Trophoblast cell (in vitro differentiated cells and primary cell): ENCODE measurements around the gene ACACA.

Experiments used
- DNase-seq, 2 donors: peaks; one replicate each; pipeline ENCODE4 v3.0.0-alpha.2; 2016
- H2AFZ ChIP-seq: 2 replicates; pipeline ENCODE4 v1.6.1; 2013; ENCODE audit warnings: low read length, moderate library complexity, mild to moderate bottlenecking; ENCODE audit not compliant: insufficient read depth, poor library complexity
- H2AK5ac ChIP-seq: 2 replicates; pipeline ENCODE4 v1.6.1; 2013; ENCODE audit warnings: mild to moderate bottlenecking, low read length
- H2BK120ac ChIP-seq: 2 replicates; pipeline ENCODE4 v1.6.1; 2013; ENCODE audit warnings: low read length, mild to moderate bottlenecking, moderate library complexity; ENCODE audit not compliant: insufficient read depth, poor library complexity
- H2BK12ac ChIP-seq: 2 replicates; pipeline ENCODE4 v1.6.1; 2013; ENCODE audit warnings: mild to moderate bottlenecking, low read length, moderate library complexity
- H2BK5ac ChIP-seq: 2 replicates; pipeline ENCODE4 v1.6.1; 2013; ENCODE audit warnings: low read length, low read depth, moderate library complexity, mild to moderate bottlenecking; ENCODE audit not compliant: poor library complexity
- H3K14ac ChIP-seq: 2 replicates; pipeline ENCODE4 v1.6.1; 2013; ENCODE audit warnings: mild to moderate bottlenecking, low read length
- H3K18ac ChIP-seq: 2 replicates; pipeline ENCODE4 v1.6.1; 2013; ENCODE audit warnings: mild to moderate bottlenecking, low read length
- H3K23ac ChIP-seq: 2 replicates; pipeline ENCODE4 v1.6.1; 2013; ENCODE audit warnings: low read length
- H3K27ac ChIP-seq: 2 replicates; pipeline ENCODE4 v1.5.1; 2013; ENCODE audit warnings: low read depth, mild to moderate bottlenecking, inconsistent platforms, low read length, moderate library complexity
- H3K27me3 ChIP-seq: 2 replicates; pipeline ENCODE4 v1.6.1; 2013; ENCODE audit warnings: inconsistent platforms, mild to moderate bottlenecking, low read length, moderate library complexity; ENCODE audit not compliant: insufficient read depth
- H3K36me3 ChIP-seq, 2 experiments: 1 replicate in 1 of 2; 2 replicates in 1 of 2; pipeline ENCODE4 v1.6.1; 2013; ENCODE audit warnings: low read length in 2 of 2, mild to moderate bottlenecking in 2 of 2, moderate library complexity in 1 of 2; ENCODE audit not compliant: insufficient read depth in 2 of 2, control insufficient read depth in 1 of 2
- H3K4ac ChIP-seq: 2 replicates; pipeline ENCODE4 v1.6.1; 2013; ENCODE audit warnings: low read depth, mild to moderate bottlenecking, low read length, moderate library complexity
- H3K4me1 ChIP-seq, 2 experiments: 1 replicate in 1 of 2; 2 replicates in 1 of 2; pipeline ENCODE4 v1.6.1; 2013; ENCODE audit warnings: low read length in 2 of 2, mild to moderate bottlenecking in 2 of 2, moderate library complexity in 1 of 2; ENCODE audit not compliant: insufficient read depth in 2 of 2, control insufficient read depth in 1 of 2
- H3K4me2 ChIP-seq: 2 replicates; pipeline ENCODE4 v1.6.1; 2013; ENCODE audit warnings: inconsistent platforms, mild to moderate bottlenecking, low read length, moderate library complexity
- H3K4me3 ChIP-seq: 2 replicates; pipeline ENCODE4 v1.5.1; 2013; ENCODE audit warnings: mild to moderate bottlenecking, low read depth, low read length, inconsistent platforms
- H3K79me1 ChIP-seq: one replicate; pipeline ENCODE4 v1.6.1; 2013; ENCODE audit warnings: low read length
- H3K79me2 ChIP-seq: 2 replicates; pipeline ENCODE4 v1.6.1; 2013; ENCODE audit warnings: low read length, mild to moderate bottlenecking; ENCODE audit not compliant: control insufficient read depth, insufficient read depth, poor library complexity
- H3K9ac ChIP-seq: 2 replicates; pipeline ENCODE4 v1.6.1; 2013; ENCODE audit warnings: mild to moderate bottlenecking, low read length
- H3K9me3 ChIP-seq: 2 replicates; pipeline ENCODE4 v1.6.1; 2013; ENCODE audit warnings: low read depth, mild to moderate bottlenecking, control low read depth, inconsistent platforms, low read length; ENCODE audit not compliant: insufficient read depth
- H4K12ac ChIP-seq: 2 replicates; pipeline ENCODE4 v1.6.1; 2013; ENCODE audit warnings: low read depth, mild to moderate bottlenecking, low read length, moderate library complexity
- H4K8ac ChIP-seq: 2 replicates; pipeline ENCODE4 v1.6.1; 2013; ENCODE audit warnings: low read depth, mild to moderate bottlenecking, low read length, moderate library complexity
- H4K91ac ChIP-seq: one replicate; pipeline ENCODE4 v1.6.1; 2013; ENCODE audit warnings: low read depth, mild to moderate bottlenecking, low read length, moderate library complexity
- WGBS: extraction: QIAGEN DNeasy Blood & Tissue Kit; methylation state at CpG from one replicate; pipeline ENCODE4 v1.1.7; 2013; ENCODE audit warnings: missing lambda C conversion rate; ENCODE audit not compliant: insufficient read length, insufficient coverage; ENCODE audit errors: extremely low coverage; 5-methylcytosine and 5-hydroxymethylcytosine counted together

Gene ACACA

GRCh38 chr17:37430051-37430627 lies 23.5 kb upstream of the ACACA start:
- no peak overlapping the region for H3K27ac ChIP-seq

GRCh38 chr17:37429453-37429852 lies 22.8 kb upstream of the ACACA start:
- Histone ChIP-seq H3K4ac (no peak overlapping the region), H2BK5ac (no peak overlapping the region), H3K14ac (no peak overlapping the region), H4K91ac (no peak overlapping the region), H2BK120ac (no peak overlapping the region), H2AK5ac (no peak overlapping the region), H4K12ac (no peak overlapping the region), H2AFZ (no peak overlapping the region), H3K36me3 (peaks cover 15 to 20% of the 10 kb centered on the region in 2 experiments), H3K79me1 (no peaks in the 10 kb centered on the region), H4K8ac (no peak overlapping the region), H3K18ac (no peak overlapping the region), H3K4me3 (no peak overlapping the region), H2BK12ac (no peak overlapping the region), H3K4me1 (no peaks in the 10 kb centered on the region), H3K9me3 (no peaks in the 10 kb centered on the region), H3K9ac (no peak overlapping the region), H3K23ac (no peak overlapping the region), H3K4me2 (no peak overlapping the region), H3K27me3 (no peaks in the 10 kb centered on the region), H3K27ac (no peak overlapping the region), H3K79me2 (no peaks in the 10 kb centered on the region)
- WGBS = no CpG with 5 or more reads among the region's 1 CpG
- DNase-seq = no peak

More at GRCh38 chr17:37430051-37430627, 23.5 kb upstream of the ACACA start:
- peaks cover 10 to 14% of the 10 kb centered on the region in 2 experiments for H3K36me3 ChIP-seq
- H3K4ac ChIP-seq = no peak overlapping the region
- H3K79me1 ChIP-seq = no peaks in the 10 kb centered on the region
- no peak overlapping the region for H2AK5ac ChIP-seq
- no peaks in the 10 kb centered on the region for H3K79me2 ChIP-seq
- no peak overlapping the region for H4K91ac ChIP-seq
- no peaks in the 10 kb centered on the region for H3K27me3 ChIP-seq
- no peak overlapping the region for H3K4me2 ChIP-seq
- no peak overlapping the region for H4K12ac ChIP-seq
- H2AFZ ChIP-seq = no peak overlapping the region
- no peak overlapping the region for H2BK5ac ChIP-seq
- no peak overlapping the region for H3K14ac ChIP-seq
- no peak overlapping the region for H4K8ac ChIP-seq
- no peak for DNase-seq
- H2BK12ac ChIP-seq = no peak overlapping the region
- no peak overlapping the region for H2BK120ac ChIP-seq
- H3K9me3 ChIP-seq = no peaks in the 10 kb centered on the region
- H3K23ac ChIP-seq = no peak overlapping the region
- H3K4me1 ChIP-seq = no peaks in the 10 kb centered on the region
- no peak overlapping the region for H3K9ac ChIP-seq
- H3K18ac ChIP-seq = no peak overlapping the region
- no peak overlapping the region for H3K4me3 ChIP-seq
- 100% methylated on average over 1 of the region's 1 CpG for WGBS

GRCh38 chr17:37429039-37429438 lies 22.4 kb upstream of the ACACA start:
- no peak overlapping the region for H3K14ac ChIP-seq
- H2BK5ac ChIP-seq = no peak overlapping the region
- H4K91ac ChIP-seq = no peak overlapping the region
- H3K27ac ChIP-seq = no peak overlapping the region
- H3K4me3 ChIP-seq = no peak overlapping the region
- no peaks in the 10 kb centered on the region for H3K79me1 ChIP-seq
- no peaks in the 10 kb centered on the region for H3K27me3 ChIP-seq
- no peak overlapping the region for H2AK5ac ChIP-seq
- H3K23ac ChIP-seq = no peak overlapping the region
- H3K4me2 ChIP-seq = no peak overlapping the region
- no peaks in the 10 kb centered on the region for H3K9me3 ChIP-seq
- no peak overlapping the region for H4K12ac ChIP-seq
- no peaks in the 10 kb centered on the region for H3K4me1 ChIP-seq
- no CpG with 5 or more reads among the region's 3 CpGs for WGBS
- no peak overlapping the region for H3K18ac ChIP-seq
- H3K4ac ChIP-seq = no peak overlapping the region
- no peak overlapping the region for H3K9ac ChIP-seq
- no peak for DNase-seq
- H3K36me3 ChIP-seq = peaks cover 18 to 24% of the 10 kb centered on the region in 2 experiments
- H2AFZ ChIP-seq = no peak overlapping the region
- no peak overlapping the region for H2BK120ac ChIP-seq
- H3K79me2 ChIP-seq = no peaks in the 10 kb centered on the region
- H2BK12ac ChIP-seq = no peak overlapping the region
- H4K8ac ChIP-seq = no peak overlapping the region

GRCh38 chr17:37425268-37425667 lies 18.6 kb upstream of the ACACA start:
- Histone ChIP-seq H3K14ac (no peak overlapping the region), H3K27ac (no peak overlapping the region), H3K18ac (no peak overlapping the region), H3K27me3 (no peaks in the 10 kb centered on the region), H3K9me3 (no peaks in the 10 kb centered on the region), H3K23ac (no peak overlapping the region), H2BK120ac (no peak overlapping the region), H2BK12ac (no peak overlapping the region), H4K12ac (no peak overlapping the region), H3K36me3 (peaks cover 22 to 25% of the 10 kb centered on the region in 2 experiments), H2AFZ (no peak overlapping the region), H3K4me2 (no peak overlapping the region), H2BK5ac (no peak overlapping the region), H3K9ac (no peak overlapping the region), H3K4ac (no peak overlapping the region), H4K91ac (no peak overlapping the region), H3K4me1 (no peaks in the 10 kb centered on the region), H3K79me1 (no peaks in the 10 kb centered on the region), H3K4me3 (no peak overlapping the region), H4K8ac (no peak overlapping the region), H2AK5ac (no peak overlapping the region), H3K79me2 (no peaks in the 10 kb centered on the region)
- no peak for DNase-seq
- WGBS = no CpG with 5 or more reads among the region's 1 CpG
